IgD-negative memory B cell (primary cell): ENCODE results near the gene PCYOX1L. TPM values are rescaled to one million over a fixed set of nuclear protein-coding genes. Genes with fewer than 3 reads are reported as not detected.

Experiments used
- H3K27ac Mint-ChIP-seq, 3 donors: one replicate each; pipeline ENCODE4 v1.8.0; 2020 to 2022; ENCODE audit warnings: mild to moderate bottlenecking in 3 of 3, mixed read lengths in 3 of 3, moderate library complexity in 1 of 3
- H3K27me3 Mint-ChIP-seq: one replicate; pipeline ENCODE4 v1.8.0; 2021; ENCODE audit warnings: mixed read lengths
- H3K36me3 Mint-ChIP-seq: one replicate; pipeline ENCODE4 v1.8.0; 2020; ENCODE audit warnings: mild to moderate bottlenecking, mixed read lengths
- H3K4me1 Mint-ChIP-seq, 3 donors: one replicate each; pipeline ENCODE4 v1.8.0; 2020 to 2022; ENCODE audit warnings: mixed read lengths in 3 of 3, mild to moderate bottlenecking in 1 of 3
- H3K4me3 Mint-ChIP-seq, 4 donors: one replicate each; pipeline ENCODE4 v1.8.0; 2020 to 2022; ENCODE audit warnings: mild to moderate bottlenecking in 4 of 4, mixed read lengths in 4 of 4, moderate library complexity in 3 of 4
- H3K9me3 Mint-ChIP-seq, 3 donors: one replicate each; pipeline ENCODE4 v1.8.0; 2020 to 2021; ENCODE audit warnings: mixed read lengths in 3 of 3, mild to moderate bottlenecking in 1 of 3
- polyA plus RNA-seq: library from polyadenylated mRNA; unstranded; fragments of 300-500 nt; fragmentation: Illumina TruSeq; gene quantifications from one replicate; pipeline ENCODE4 v1.2.3, GENCODE V29; 2021

Gene PCYOX1L, protein sequence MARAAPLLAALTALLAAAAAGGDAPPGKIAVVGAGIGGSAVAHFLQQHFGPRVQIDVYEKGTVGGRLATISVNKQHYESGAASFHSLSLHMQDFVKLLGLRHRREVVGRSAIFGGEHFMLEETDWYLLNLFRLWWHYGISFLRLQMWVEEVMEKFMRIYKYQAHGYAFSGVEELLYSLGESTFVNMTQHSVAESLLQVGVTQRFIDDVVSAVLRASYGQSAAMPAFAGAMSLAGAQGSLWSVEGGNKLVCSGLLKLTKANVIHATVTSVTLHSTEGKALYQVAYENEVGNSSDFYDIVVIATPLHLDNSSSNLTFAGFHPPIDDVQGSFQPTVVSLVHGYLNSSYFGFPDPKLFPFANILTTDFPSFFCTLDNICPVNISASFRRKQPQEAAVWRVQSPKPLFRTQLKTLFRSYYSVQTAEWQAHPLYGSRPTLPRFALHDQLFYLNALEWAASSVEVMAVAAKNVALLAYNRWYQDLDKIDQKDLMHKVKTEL
- polyA plus RNA-seq, result 7.7 TPM

DNA sequence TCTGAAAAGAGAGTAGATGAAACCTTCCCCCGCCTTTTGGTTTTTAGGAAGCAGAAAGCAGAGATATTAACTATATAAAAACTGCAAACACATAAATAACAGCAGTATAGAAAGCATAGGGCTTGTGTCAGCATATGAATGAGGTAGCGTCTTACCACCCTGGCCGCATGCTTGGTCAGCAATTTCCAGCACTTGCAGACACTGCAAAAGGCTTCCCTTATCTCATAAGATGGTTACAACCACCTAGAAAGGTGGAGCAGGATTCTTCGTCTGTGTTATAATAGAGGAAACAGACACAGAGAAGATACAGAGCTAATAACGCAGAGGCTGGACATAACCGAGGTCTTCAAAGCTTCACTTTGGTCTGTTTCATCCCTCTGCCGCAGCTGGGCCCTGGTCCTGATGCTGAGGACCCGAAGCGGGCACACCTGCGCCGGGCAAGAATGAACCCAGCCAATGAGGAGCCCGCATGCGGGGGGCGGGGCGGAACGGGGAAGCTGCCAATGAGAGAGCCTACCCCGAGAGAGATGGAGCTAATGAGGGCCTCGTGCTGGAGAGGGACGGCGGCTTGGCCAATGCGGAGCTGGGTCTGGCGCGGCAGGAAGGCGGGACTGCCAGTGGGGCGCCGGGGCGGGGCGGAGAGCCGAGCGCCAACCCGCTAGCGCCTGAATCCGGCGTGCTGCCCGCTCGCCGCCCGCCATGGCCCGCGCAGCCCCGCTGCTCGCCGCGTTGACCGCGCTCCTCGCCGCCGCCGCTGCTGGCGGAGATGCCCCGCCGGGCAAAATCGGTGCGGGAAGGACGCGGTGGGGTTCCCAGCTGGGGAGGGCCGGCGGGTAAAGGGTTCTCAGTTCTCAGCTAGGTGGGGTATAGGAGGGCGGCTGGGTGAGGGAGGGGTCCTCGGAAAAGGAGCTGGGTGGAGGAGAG lies at the start of gene PCYOX1L:
PCYOX1L (plus strand) TSS at position 677 of the 924 bp plus-strand sequence; CDS start at position 700, 23 bp downstream.
- Mint-ChIP-seq H3K9me3 (no peaks in the 10 kb centered on the region), H3K4me3 (peak within 1 kb of the TSS; percentile 90 to 97 (median 94)), H3K27ac (peak within 1 kb of the TSS; percentile 88 to 93 (median 91)), H3K36me3 (peaks cover 7% of the 10 kb centered on the region), H3K27me3 (no peaks in the 10 kb centered on the region), H3K4me1 (peaks cover 11 to 18% (median 18%) of the 10 kb centered on the region in 3 donors)

DNA sequence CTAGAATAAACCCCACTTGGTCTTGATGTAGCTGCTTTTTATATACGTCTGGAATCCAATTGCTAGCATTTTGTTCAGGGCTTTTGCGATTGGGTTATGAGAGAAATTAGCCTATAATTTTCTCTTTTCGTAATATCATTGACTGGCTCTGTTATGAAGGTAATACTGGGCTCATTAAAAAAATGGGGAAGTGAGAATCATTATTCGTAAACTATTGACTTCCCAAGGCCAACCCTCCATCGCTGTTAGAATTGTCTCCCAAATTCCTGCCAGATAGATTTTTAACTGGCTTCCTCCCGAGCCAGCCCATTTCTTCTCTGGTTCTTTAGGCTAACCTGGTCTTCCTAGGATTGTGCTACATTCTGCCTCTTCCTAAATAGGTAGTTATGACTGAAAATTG lies 48.5 kb upstream of the PCYOX1L start:
- Mint-ChIP-seq H3K9me3 (no peaks in the 10 kb centered on the region), H3K4me3 (no peak overlapping the region), H3K36me3 (no peaks in the 10 kb centered on the region), H3K27me3 (peaks cover 2% of the 10 kb centered on the region), H3K27ac (no peak overlapping the region), H3K4me1 (peaks cover 0 to 3% (median 0%) of the 10 kb centered on the region in 3 donors)

DNA sequence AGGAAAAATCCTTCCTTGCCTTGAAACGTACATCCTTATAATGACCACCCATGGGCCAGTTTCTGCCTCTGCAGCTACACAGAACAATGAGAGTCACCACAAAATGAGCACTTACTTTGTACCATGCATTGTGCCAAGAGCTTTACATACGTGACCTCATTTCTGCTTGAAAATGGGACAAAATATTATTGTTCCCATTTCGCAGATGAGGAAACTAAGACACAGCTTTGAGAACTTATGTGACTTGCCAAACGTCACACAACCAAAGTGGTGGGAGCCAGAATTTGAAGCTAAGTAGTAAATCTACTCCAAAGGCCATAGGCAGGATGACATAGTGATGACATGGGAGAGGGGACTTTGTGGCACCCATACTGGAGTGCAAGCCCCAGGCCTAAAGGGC lies 47.4 kb upstream of the PCYOX1L start:
- no peaks in the 10 kb centered on the region for H3K27me3 Mint-ChIP-seq
- no peaks in the 10 kb centered on the region for H3K36me3 Mint-ChIP-seq
- no peaks in the 10 kb centered on the region for H3K9me3 Mint-ChIP-seq
- H3K27ac Mint-ChIP-seq, result no peak overlapping the region
- peaks cover 0 to 3% (median 0%) of the 10 kb centered on the region in 3 donors for H3K4me1 Mint-ChIP-seq
- H3K4me3 Mint-ChIP-seq, result no peak overlapping the region

DNA sequence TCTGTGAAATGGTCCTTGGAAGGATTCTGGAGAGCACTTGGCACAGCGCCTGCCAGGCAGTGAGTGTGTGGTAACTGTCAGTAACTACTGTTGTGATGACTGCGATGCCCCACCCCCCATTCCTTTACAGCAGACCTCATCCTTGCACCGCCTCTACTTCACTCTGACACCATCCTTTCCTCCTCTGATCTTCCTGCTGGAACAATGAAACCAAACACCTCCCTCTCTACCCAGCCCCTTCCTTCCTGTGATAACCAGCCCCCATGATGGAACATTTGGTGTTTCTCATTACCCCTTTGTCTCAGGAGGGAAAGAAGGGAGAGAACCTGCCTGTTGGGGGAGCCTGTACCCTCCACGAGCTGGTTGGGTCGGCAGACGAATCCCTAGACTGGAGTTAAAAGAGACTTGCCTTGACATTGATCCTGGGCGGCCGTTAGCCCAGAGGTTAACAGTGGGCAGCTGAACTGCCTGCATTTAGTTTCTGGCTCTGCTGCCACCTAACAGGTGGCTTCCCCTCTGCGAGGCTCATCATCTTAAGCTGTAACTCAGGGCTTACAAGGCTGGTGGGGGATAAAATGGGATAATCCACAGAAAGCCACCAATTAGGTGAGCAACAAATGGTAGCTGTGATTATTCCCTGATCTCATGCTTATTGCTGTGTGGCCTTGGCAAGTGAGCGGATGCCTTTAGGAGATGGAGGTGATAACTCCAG lies 46.7 kb upstream of the PCYOX1L start:
- peaks cover 0 to 3% (median 0%) of the 10 kb centered on the region in 3 donors for H3K4me1 Mint-ChIP-seq
- H3K27me3 Mint-ChIP-seq, result no peaks in the 10 kb centered on the region
- H3K27ac Mint-ChIP-seq, result no peak overlapping the region
- no peaks in the 10 kb centered on the region for H3K36me3 Mint-ChIP-seq
- H3K4me3 Mint-ChIP-seq, result no peak overlapping the region
- no peaks in the 10 kb centered on the region for H3K9me3 Mint-ChIP-seq

DNA sequence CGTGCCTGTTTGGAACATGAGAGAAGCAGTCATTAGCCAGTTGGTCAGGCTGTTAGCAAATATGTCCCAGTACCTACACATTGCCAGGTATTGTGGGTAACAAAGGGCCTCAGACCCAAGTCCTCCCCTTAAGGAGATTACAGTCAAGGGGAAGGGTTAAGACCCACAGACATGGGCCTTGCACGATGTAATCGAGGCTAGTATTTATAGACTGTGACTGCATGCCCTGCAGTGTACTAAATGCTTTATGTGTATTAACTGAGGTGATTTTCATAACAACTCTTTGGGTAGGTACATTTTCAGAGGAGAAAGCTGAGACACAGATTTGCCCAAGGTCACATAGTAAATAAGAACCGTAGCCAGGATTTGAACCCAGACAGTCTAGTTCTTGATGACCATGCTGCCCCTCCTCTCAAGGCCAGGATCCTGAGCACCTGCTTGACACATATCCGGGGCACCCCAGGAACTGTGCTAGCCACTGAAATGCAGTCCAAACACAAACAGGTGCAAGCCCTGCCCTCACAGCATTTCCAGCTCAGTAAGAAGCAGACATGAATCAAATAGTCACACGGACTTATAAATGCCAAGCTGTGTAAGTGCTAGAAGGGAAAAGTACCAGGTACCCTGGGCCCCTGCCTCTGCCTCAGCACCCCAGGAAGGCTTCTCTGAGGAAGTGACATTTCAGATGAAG lies 44.5 kb upstream of the PCYOX1L start:
- Mint-ChIP-seq H3K4me1 (peaks cover 0 to 3% (median 0%) of the 10 kb centered on the region in 3 donors), H3K27ac (no peak overlapping the region)

DNA sequence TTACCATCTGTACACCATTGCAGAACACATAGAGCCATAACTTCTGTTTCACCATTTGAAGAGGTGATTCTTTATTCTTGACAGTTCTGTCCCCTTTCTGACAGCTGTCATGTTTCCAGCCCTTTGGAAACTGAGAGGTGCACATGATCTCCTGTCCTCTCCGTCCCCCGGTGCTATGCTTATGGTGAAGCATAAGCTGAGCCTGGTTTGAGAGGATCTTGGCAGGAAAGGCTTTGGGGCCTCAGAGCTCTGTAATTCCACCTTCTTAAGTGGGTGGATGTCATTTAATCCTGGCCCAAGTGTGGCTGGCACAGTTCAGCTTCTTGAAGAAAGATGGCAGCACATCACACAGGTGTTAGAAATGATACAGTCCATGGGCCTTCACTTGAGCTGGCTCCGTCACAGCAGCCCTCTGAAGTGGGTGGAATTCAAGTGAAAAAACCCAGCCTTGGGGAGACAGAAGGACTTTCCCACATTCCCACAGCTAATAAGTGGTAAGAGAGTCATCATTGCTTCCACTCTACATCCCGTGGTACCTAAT lies 43.2 kb upstream of the PCYOX1L start:
- H3K27ac Mint-ChIP-seq, result no peak overlapping the region
- no peaks in the 10 kb centered on the region for H3K27me3 Mint-ChIP-seq
- no peaks in the 10 kb centered on the region for H3K9me3 Mint-ChIP-seq
- no peak overlapping the region for H3K4me3 Mint-ChIP-seq
- no peaks in the 10 kb centered on the region for H3K4me1 Mint-ChIP-seq
- no peaks in the 10 kb centered on the region for H3K36me3 Mint-ChIP-seq

More for the DNA sequence above, 44.5 kb upstream of the PCYOX1L start:
- H3K36me3 Mint-ChIP-seq, result no peaks in the 10 kb centered on the region
- H3K4me3 Mint-ChIP-seq, result no peak overlapping the region
- H3K27me3 Mint-ChIP-seq, result no peaks in the 10 kb centered on the region
- no peaks in the 10 kb centered on the region for H3K9me3 Mint-ChIP-seq

DNA sequence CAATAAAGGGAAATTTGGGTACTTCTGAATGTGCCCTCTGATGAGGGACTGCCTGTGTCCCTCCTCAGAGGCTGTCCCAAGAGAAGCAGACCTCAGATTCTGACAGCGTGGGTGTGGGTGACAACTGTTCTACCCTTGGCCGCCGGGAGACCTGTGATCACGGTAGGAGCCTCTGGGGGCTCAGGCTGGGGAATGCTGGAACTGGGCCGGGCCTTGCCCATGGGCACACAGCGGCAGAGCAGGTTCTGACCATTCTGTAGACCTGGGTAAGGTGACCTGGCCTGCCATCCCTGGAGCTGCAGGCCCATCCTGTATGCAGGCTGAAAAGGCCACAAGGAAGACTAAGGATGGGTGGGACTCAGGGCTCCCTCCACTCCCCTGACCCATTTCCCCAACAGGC lies 42.1 kb upstream of the PCYOX1L start:
- no peaks in the 10 kb centered on the region for H3K27me3 Mint-ChIP-seq
- H3K4me1 Mint-ChIP-seq, result no peaks in the 10 kb centered on the region
- no peaks in the 10 kb centered on the region for H3K9me3 Mint-ChIP-seq
- H3K4me3 Mint-ChIP-seq, result no peak overlapping the region
- no peaks in the 10 kb centered on the region for H3K36me3 Mint-ChIP-seq
- H3K27ac Mint-ChIP-seq, result peak overlapping the region in 1 of 3 donors; percentile 59

DNA sequence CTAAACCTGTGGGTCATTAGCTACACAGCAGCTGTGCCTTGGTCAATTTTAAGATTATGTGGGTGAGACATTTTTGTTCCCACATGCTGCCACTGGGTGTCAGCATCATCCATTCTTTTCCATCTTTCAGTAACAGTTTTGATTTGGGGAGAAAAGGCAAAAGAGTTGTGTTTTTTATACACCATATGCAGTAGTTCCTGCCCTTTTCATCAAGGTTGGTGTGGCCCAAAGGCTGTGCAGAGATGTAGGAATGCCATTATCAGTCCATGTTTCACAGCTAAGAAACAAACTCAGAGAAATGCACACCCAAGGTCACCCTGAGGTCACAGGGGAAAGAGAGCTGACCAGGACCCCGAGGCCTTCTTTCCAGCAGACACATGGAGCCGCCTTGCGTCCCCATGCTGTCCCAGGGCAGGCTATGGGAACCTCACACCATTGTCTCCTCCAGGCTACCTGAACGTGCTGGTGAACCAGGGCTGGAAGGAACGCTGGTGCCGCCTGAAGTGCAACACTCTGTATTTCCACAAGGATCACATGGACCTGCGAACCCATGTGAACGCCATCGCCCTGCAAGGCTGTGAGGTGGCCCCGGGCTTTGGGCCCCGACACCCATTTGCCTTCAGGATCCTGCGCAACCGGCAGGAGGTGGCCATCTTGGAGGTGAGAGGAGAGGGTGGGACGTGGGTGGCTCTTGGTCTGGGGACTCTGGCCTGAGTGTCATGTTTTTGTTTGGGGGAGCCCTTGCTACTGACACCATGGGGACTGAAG lies 40.4 kb upstream of the PCYOX1L start:
- Mint-ChIP-seq H3K4me3 (no peak overlapping the region), H3K27ac (no peak overlapping the region), H3K36me3 (no peaks in the 10 kb centered on the region), H3K9me3 (no peaks in the 10 kb centered on the region), H3K4me1 (no peaks in the 10 kb centered on the region), H3K27me3 (no peaks in the 10 kb centered on the region)

DNA sequence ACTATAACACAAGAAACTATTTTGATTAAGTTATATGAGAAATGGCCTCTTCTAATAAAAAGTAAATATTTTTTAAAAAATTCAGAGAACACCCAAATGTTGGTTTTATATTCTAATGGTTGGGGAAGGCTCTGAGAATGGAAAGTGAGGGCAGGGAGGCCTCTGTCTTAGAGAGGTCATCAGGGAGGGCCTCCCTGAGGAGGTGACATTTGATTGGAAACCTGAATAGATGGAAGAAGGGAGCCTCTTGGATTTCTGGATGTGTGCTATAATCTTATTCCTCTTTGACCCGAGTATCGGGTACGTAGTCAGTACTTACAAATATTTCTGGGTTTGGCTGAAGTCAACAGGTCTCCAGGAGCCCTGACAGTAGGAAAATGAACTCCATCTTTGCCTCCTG lies 38.7 kb upstream of the PCYOX1L start:
- Mint-ChIP-seq H3K4me3 (no peak overlapping the region), H3K27ac (no peak overlapping the region), H3K36me3 (no peaks in the 10 kb centered on the region)

DNA sequence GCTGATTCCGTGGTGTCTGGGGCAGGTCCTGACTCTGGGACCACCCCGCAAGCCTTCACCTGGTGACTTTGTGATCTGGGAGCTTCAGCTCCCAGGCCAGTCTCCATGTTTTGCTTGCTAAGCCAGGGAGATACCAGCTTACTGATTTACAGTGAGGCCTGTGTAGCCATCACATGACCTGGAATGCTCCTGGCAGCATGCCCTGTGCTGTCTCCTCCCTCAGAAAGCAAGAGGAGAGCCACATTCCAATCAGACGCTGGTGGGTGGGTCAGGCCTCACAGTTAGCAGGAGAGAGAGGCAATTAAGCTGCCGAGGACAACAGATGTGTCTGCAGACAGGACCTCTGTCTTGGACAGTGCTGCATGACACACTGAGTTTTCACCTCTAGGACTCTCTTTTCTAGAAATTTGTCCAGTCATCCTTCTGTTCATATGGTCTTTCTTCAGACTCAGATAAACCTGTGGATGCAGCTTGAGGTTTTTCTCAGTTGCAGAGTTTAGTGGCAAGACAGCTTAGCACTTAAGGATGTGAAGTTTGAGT lies 37.0 kb upstream of the PCYOX1L start:
- Mint-ChIP-seq H3K36me3 (no peaks in the 10 kb centered on the region), H3K27me3 (no peaks in the 10 kb centered on the region)

More for the DNA sequence above, 38.7 kb upstream of the PCYOX1L start:
- Mint-ChIP-seq H3K4me1 (no peaks in the 10 kb centered on the region), H3K9me3 (no peaks in the 10 kb centered on the region), H3K27me3 (no peaks in the 10 kb centered on the region)

DNA sequence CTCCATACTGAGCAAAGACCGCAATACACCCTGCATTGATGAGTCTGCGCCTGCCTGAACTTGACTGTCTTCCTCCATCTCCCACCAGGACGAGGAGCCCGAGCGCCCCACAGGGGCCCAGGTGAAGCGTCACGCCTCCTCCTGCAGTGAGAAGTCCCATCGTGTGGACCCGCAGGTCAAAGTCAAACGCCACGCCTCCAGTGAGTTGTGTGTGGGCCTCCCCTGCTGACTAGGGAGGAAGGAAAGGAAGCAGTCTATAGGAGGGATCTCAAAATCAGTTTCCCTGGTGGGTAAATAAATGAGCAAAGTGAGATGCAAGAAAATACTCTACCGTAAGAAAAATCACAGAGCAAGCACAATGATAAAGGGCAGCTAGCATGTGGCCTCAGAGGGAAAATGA lies 35.3 kb upstream of the PCYOX1L start:
- no peaks in the 10 kb centered on the region for H3K4me1 Mint-ChIP-seq
- no peaks in the 10 kb centered on the region for H3K9me3 Mint-ChIP-seq
- no peak overlapping the region for H3K27ac Mint-ChIP-seq
- H3K4me3 Mint-ChIP-seq, result no peak overlapping the region
- no peaks in the 10 kb centered on the region for H3K27me3 Mint-ChIP-seq
- no peaks in the 10 kb centered on the region for H3K36me3 Mint-ChIP-seq

More for the DNA sequence above, 37.0 kb upstream of the PCYOX1L start:
- Mint-ChIP-seq H3K4me3 (no peak overlapping the region), H3K9me3 (no peaks in the 10 kb centered on the region), H3K4me1 (no peaks in the 10 kb centered on the region), H3K27ac (no peak overlapping the region)

DNA sequence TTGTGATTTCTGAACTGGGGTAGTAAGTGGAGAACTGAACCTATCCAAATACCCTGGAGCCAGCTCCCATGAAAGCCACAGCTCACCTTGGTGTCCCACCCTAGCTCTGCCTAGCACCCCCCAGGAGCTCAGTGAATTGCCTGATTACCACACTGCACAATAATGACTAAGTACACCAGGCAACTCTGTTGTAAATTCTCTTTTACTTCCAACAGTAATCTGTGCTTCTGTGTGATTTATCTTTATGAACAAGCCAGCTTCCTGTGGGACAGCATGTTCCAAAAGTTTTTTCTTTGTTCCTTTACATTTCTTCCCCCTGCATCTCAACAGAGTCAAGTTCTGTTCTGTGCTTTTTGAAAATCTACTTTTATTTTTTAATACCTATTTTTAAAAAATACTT lies 34.6 kb upstream of the PCYOX1L start:
- Mint-ChIP-seq H3K4me3 (no peak overlapping the region), H3K4me1 (no peaks in the 10 kb centered on the region), H3K27me3 (no peaks in the 10 kb centered on the region), H3K9me3 (no peaks in the 10 kb centered on the region), H3K27ac (no peak overlapping the region), H3K36me3 (no peaks in the 10 kb centered on the region)

DNA sequence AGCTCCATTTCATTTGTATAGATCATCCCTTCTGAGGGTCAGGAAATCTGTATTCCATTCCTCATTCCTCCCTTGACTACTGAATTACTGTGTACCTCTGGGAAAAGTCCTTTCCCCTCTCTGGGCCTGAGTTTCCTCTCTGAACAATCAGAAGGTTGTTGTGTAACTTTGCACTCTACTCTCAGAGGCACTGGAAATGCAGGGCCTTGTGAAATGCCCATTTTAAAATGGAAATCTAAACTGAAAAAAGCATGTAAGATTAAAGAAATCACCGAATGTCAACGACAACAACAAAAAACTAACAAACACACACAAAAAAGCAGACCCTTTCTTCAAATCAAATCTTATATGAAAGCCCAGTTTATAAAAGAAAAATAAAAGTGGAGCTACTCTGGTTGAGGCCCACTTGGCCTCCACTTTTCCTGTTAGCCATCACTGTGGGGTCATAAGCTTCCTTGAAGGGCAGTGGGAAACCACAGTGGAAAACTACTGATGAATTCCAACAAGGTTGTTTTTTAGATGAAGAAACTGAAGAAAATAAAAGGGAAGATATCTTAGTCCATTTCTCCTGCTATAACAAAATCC lies 34.1 kb upstream of the PCYOX1L start:
- Mint-ChIP-seq H3K27me3 (no peaks in the 10 kb centered on the region), H3K27ac (no peak overlapping the region), H3K4me3 (no peak overlapping the region), H3K4me1 (no peaks in the 10 kb centered on the region), H3K9me3 (no peaks in the 10 kb centered on the region), H3K36me3 (no peaks in the 10 kb centered on the region)
